HCT116 (cell line): Measurements from ENCODE around the gene FXYD4.

ENCODE experiments used
- POLR2A ChIP-seq: IDR thresholded peaks from 2 replicates; pipeline ENCODE4 v1.7.0; 2011; ENCODE audit warnings: borderline replicate concordance; ENCODE audit not compliant: insufficient read depth, insufficient read length; ENCODE audit errors: extremely low read depth
- RAD21 ChIP-seq: IDR thresholded peaks from 2 replicates; pipeline ENCODE4 v1.6.1; 2012; ENCODE audit warnings: low read depth, mild to moderate bottlenecking
- TF ChIP-seq, protein P1 (sequence below), 3 experiments: fragments of 200-600 bp in 1 of 3; sonication (generic) in 1 of 3; IDR thresholded peaks in 2 of 3; conservative IDR thresholded peaks in 1 of 3; 2 replicates each; pipeline ENCODE4 v1.5.1; 2012 to 2017; ENCODE audit warnings: low read depth in 2 of 3, low read length in 2 of 3, antibody characterized with exemption in 1 of 3, borderline replicate concordance in 1 of 3, control low read depth in 1 of 3, mild to moderate bottlenecking in 1 of 3, mixed read lengths in 1 of 3, mixed run types in 1 of 3, moderate library complexity in 1 of 3; ENCODE audit not compliant: insufficient read depth in 1 of 3

DNA sequence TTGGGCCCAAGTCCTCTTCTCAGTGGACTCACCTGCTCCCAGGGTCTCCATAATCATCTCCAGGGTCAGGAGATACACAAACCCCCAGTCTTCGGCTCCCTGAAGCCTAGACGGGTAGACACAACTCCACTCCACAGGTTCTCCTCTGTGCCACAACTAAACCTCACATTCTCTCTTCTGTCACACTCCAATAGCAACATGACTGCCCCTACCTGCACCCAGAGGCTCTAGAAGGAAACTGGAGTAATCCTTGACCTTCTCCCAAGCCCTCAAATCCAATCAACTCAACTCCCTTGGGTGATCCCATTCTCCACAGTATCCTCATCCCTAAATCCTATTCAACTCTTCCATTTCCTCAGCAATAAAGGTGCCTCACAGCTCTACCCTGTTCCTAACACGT lies 21.3 kb downstream of the FXYD4 start:
- TF ChIP-seq RAD21: no peak
- TF ChIP-seq, protein P1, sequence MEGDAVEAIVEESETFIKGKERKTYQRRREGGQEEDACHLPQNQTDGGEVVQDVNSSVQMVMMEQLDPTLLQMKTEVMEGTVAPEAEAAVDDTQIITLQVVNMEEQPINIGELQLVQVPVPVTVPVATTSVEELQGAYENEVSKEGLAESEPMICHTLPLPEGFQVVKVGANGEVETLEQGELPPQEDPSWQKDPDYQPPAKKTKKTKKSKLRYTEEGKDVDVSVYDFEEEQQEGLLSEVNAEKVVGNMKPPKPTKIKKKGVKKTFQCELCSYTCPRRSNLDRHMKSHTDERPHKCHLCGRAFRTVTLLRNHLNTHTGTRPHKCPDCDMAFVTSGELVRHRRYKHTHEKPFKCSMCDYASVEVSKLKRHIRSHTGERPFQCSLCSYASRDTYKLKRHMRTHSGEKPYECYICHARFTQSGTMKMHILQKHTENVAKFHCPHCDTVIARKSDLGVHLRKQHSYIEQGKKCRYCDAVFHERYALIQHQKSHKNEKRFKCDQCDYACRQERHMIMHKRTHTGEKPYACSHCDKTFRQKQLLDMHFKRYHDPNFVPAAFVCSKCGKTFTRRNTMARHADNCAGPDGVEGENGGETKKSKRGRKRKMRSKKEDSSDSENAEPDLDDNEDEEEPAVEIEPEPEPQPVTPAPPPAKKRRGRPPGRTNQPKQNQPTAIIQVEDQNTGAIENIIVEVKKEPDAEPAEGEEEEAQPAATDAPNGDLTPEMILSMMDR (IDR thresholded peaks at IDR 0.05 in 2 of 3, conservative IDR thresholded peaks at IDR 0.05 in 1 of 3; ENCODE audit: borderline replicate concordance in 1 of 3, insufficient read depth in 1 of 3, low read depth in 2 of 3, low read length in 2 of 3): no peak
- TF ChIP-seq POLR2A: no peak
